Activated CD8-positive, alpha-beta memory T cell treated with anti-CD3 and anti-CD28 coated beads, Interleukin-2, amount 50 U/mL, for 1 hour (primary cell): ENCODE data around the gene SUPT6H.
"Not testable (repeated sequence)": the region's sequence is repeated elsewhere in the genome, so short reads cannot be mapped to it uniquely, and the experiment has no call there.

ENCODE experiments used
- DNase-seq: peaks from one replicate; pipeline ENCODE4 v3.0.0-alpha.2; 2020; ENCODE audit errors: extremely low read depth

SUPT6H gene

GRCh38 chr17:28719021-28719433 is 57.0 kb downstream of the SUPT6H start:
- no peak for DNase-seq

- DNase-seq: no peak
These were observed 58.4 kb downstream of the SUPT6H start for GRCh38 chr17:28720247-28720996.

GRCh38 chr17:28720997-28721329 is 59.0 kb downstream of the SUPT6H start:
- DNase-seq: not testable (repeated sequence)

GRCh38 chr17:28722417-28723158 is 60.6 kb downstream of the SUPT6H start:
- no peak for DNase-seq

GRCh38 chr17:28723159-28723835 is 61.3 kb downstream of the SUPT6H start:
- DNase-seq: no peak

- not testable (repeated sequence) for DNase-seq
These were observed 62.0 kb downstream of the SUPT6H start for GRCh38 chr17:28723836-28724499.

- no peak for DNase-seq
These were observed 62.6 kb downstream of the SUPT6H start for GRCh38 chr17:28724500-28725165.

GRCh38 chr17:28725166-28725659 is 63.2 kb downstream of the SUPT6H start:
- DNase-seq: no peak

GRCh38 chr17:28725660-28726225 is 63.7 kb downstream of the SUPT6H start:
- no peak for DNase-seq

GRCh38 chr17:28726226-28726626 is 64.2 kb downstream of the SUPT6H start, which contains the start of gene TLCD1:
Gene TLCD1, minus strand, starts transcription at chr17:28726233. Its CDS starts 136 bp downstream, at chr17:28726097.
- no peak for DNase-seq

GRCh38 chr17:28726627-28727491 is 64.9 kb downstream of the SUPT6H start:
- DNase-seq: peak; percentile 62

GRCh38 chr17:28728364-28729200 is 66.6 kb downstream of the SUPT6H start, which contains the start of gene NEK8:
Gene NEK8, plus strand, starts transcription at chr17:28728788. Its CDS starts 26 bp downstream, at chr17:28728814.
- DNase-seq: peak; percentile 87

GRCh38 chr17:28729950-28730330 is 67.9 kb downstream of the SUPT6H start:
- no peak for DNase-seq

- no peak for DNase-seq
These were observed 71.3 kb downstream of the SUPT6H start for GRCh38 chr17:28733346-28733745.

- no peak for DNase-seq
These were observed 72.8 kb downstream of the SUPT6H start for GRCh38 chr17:28734712-28735241.

GRCh38 chr17:28735242-28735722 is 73.3 kb downstream of the SUPT6H start:
- no peak for DNase-seq

- not testable (repeated sequence) for DNase-seq
These were observed 74.1 kb downstream of the SUPT6H start for GRCh38 chr17:28735913-28736769.

- DNase-seq: no peak
These were observed 75.3 kb downstream of the SUPT6H start for GRCh38 chr17:28737316-28737715.
